GM21381 (cell line): Measurements from ENCODE around the gene IL1R2.

Experiments
- ATAC-seq: cut with Tn5 transposase; IDR thresholded peaks from one replicate; pipeline ENCODE4 v1.9.1; 2021; ENCODE audit warnings: mild to moderate bottlenecking, moderate library complexity; ENCODE audit not compliant: unreplicated experiment

IL1R2 gene

GRCh38 chr2:101991721-101992145 is at the start of gene IL1R2:
IL1R2 (plus strand) TSS chr2:101991960; CDS start chr2:102008576, 16,616 bp downstream.
- no peak for ATAC-seq

- ATAC-seq: no peak
Observed at GRCh38 chr2:101942851-101943250, 48.9 kb upstream of the IL1R2 start.

- ATAC-seq: no peak
Observed at GRCh38 chr2:101946372-101947039, 45.3 kb upstream of the IL1R2 start.

- ATAC-seq: no peak
Observed at GRCh38 chr2:101947374-101947773, 44.4 kb upstream of the IL1R2 start.

GRCh38 chr2:101948625-101949155 is 43.1 kb upstream of the IL1R2 start:
- no peak for ATAC-seq

GRCh38 chr2:101949304-101949703 is 42.5 kb upstream of the IL1R2 start:
- ATAC-seq: no peak

GRCh38 chr2:101951296-101951695 is 40.5 kb upstream of the IL1R2 start:
- ATAC-seq: no peak

- no peak for ATAC-seq
Observed at GRCh38 chr2:101952551-101952950, 39.2 kb upstream of the IL1R2 start.

- ATAC-seq: no peak
Observed at GRCh38 chr2:101956465-101957438, 35.0 kb upstream of the IL1R2 start.

- no peak for ATAC-seq
Observed at GRCh38 chr2:101958061-101958460, 33.7 kb upstream of the IL1R2 start.

GRCh38 chr2:101960819-101961337 is 30.9 kb upstream of the IL1R2 start:
- ATAC-seq: no peak

GRCh38 chr2:101961338-101962191 is 30.2 kb upstream of the IL1R2 start:
- no peak for ATAC-seq

GRCh38 chr2:101962309-101962708 is 29.5 kb upstream of the IL1R2 start:
- no peak for ATAC-seq

- no peak for ATAC-seq
Observed at GRCh38 chr2:101963198-101963597, 28.6 kb upstream of the IL1R2 start.

GRCh38 chr2:101967826-101968513 is 23.8 kb upstream of the IL1R2 start:
- no peak for ATAC-seq

- ATAC-seq: no peak
Observed at GRCh38 chr2:101969723-101970122, 22.0 kb upstream of the IL1R2 start.

GRCh38 chr2:101970901-101971300 is 20.9 kb upstream of the IL1R2 start:
- no peak for ATAC-seq

GRCh38 chr2:101971836-101972235 is 19.9 kb upstream of the IL1R2 start:
- no peak for ATAC-seq

GRCh38 chr2:101972621-101973434 is 18.9 kb upstream of the IL1R2 start:
- ATAC-seq: no peak
